ENCODE results near the gene USP32. TPM values are rescaled to one million over a fixed set of nuclear protein-coding genes. Genes with fewer than 3 reads are reported as not detected.
"Not testable (repeated sequence)": the region's sequence is repeated elsewhere in the genome, so short reads cannot be mapped to it uniquely, and the experiment has no call there.

The USP32 gene
- total RNA-seq, 8 experiments from 2014 or later = 29.3 to 187 (median 32.1) TPM

DNA sequence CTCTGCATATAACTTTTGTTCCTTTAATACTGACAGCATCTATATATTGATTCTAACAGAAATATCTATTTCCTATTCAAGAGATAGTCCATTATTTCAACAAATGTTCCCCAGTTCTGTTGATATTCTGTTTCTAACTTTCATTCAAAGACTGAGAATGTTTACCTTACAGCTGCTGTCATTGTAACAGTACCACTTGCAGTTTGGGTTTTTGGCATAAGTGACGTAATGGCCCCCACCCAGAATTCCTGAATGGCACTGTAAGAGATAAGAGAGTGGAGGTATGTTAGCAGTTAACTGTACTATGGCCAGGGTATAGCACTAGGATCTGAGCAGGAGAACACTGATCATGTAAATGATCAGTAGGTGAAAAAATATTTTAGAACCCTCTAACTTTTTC, 211.6 kb downstream of the USP32 start:
- H3K27ac ChIP-seq; H3K4me1 ChIP-seq (replicated peaks in 1 of 2); ATAC-seq (replicated peaks in 6 of 8); in situ Hi-C loops (cut with MboI; ENCODE audit: low pct_unique_long_range_greater_than_20kb in 2 of 9, low sequenced_read_pairs in 9 of 9, unreplicated experiment in 9 of 9); H3K4me3 ChIP-seq: not testable (repeated sequence)
- WGBS, 10 experiments = 83 to 100% (median 100%) methylated on average over 1 of the region's 1 CpG; no CpG with 5 or more reads in 5 of the 10 experiments

DNA sequence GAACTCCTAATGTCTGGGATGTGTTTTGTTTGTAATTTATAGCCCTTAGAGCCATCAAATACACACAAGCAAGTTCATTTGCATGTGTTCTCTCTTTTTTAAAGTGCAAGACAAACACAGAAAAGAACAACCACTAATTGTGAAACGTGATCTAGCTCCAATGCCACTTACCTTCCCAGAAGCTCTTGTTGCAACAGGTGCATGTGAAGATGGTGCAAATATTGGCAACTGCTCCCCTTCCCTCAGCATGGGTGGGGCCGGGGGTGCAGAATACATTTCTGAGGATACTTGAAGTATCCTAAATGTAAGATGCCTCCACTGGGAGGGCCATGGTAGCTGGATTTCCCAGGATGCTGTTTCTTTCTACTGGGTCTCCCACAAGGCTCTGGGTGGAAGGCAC, 213.8 kb downstream of the USP32 start:
- ATAC-seq (replicated peaks in 6 of 8); H3K4me3 ChIP-seq; H3K27ac ChIP-seq; in situ Hi-C loops (cut with MboI; ENCODE audit: low pct_unique_long_range_greater_than_20kb in 2 of 9, low sequenced_read_pairs in 9 of 9, unreplicated experiment in 9 of 9): not testable (repeated sequence)
- WGBS, 10 experiments = 70 to 100% (median 75%) methylated on average over 1 to 2 of the region's 2 CpGs; no CpG with 5 or more reads in 5 of the 10 experiments
- peaks cover 9 to 14% of the 10 kb centered on the region in 2 donors for H3K4me1 ChIP-seq (replicated peaks in 1 of 2)

DNA sequence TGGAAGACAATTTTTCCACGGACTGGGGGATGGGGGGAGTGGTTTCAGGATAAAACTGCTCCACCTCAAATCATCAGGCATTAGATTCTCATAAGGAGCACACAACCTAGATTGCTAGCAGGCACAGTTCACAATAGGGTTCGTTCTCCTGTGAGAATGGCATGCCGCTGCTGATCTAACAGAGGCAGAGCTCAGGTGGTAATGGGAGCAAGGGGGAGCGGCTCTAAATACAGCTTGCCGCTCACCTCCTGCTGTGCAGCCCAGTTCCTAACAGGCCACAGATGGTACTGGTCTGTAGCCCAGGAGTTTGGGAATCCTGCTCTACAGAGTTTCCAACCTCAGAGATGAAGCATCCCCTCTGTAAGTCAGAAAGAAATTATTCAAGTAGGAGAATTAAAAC, 215.2 kb downstream of the USP32 start:
- H3K4me1 ChIP-seq (replicated peaks in 1 of 2) = peaks cover 17 to 24% of the 10 kb centered on the region in 2 donors
- H3K27ac ChIP-seq; in situ Hi-C loops (cut with MboI; ENCODE audit: low pct_unique_long_range_greater_than_20kb in 2 of 9, low sequenced_read_pairs in 9 of 9, unreplicated experiment in 9 of 9); ATAC-seq (replicated peaks in 6 of 8); H3K4me3 ChIP-seq: not testable (repeated sequence)
- WGBS, 10 experiments = 80 to 100% (median 90%) methylated on average over 1 to 4 of the region's 5 CpGs; no CpG with 5 or more reads in 5 of the 10 experiments

DNA sequence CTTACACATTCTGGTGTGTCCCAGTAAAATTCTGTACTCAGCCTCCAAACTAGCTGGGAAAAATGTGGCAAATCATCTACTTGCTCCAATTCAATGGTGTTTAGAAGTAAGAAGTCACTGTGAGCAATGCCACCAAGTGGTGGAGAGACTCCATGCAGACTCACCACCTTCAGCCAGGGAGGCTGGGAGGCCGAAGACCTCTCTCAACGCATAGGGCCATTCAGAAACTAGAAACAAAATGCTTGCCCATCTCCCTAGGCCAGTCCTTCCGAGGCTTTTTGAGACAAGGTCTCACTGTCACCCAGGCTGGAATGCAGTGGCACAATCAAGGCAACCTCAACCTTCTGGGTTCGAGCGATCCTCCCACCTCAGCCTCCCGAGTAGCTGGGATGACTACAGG, 217.2 kb downstream of the USP32 start:
- H3K27ac ChIP-seq; in situ Hi-C loops (cut with MboI; ENCODE audit: low pct_unique_long_range_greater_than_20kb in 2 of 9, low sequenced_read_pairs in 9 of 9, unreplicated experiment in 9 of 9); ATAC-seq (replicated peaks in 6 of 8); H3K4me3 ChIP-seq: not testable (repeated sequence)
- WGBS, 10 experiments = 67 to 100% (median 85%) methylated on average over 2 to 6 of the region's 6 CpGs; no CpG with 5 or more reads in 1 of the 10 experiments
- peaks cover 24 to 32% of the 10 kb centered on the region in 2 donors for H3K4me1 ChIP-seq (replicated peaks in 1 of 2)

DNA sequence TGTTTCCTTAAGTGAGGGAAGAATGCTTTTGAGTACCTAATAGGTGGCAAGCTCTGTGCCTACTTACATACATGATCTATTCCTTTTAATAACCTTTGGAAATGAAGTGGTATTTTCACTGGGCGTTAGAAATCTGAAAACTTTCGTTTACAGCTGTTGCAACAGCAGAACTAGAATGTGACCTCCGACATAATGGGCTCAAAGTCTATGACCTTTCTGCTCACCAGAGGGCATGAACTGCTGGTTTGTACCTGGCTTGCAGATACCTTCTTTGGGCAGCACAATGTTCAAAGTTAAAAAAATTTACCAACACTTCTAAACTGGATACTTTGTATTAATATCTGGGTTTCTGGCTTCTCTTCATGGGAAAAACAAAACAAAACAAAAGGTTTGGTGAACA, 217.9 kb downstream of the USP32 start:
- WGBS, 10 experiments = 17 to 93% (median 76%) methylated on average over 2 to 3 of the region's 3 CpGs; no CpG with 5 or more reads in 1 of the 10 experiments
- H3K4me3 ChIP-seq = no peak overlapping the region
- no peak for ATAC-seq (replicated peaks in 6 of 8)
- H3K4me1 ChIP-seq (replicated peaks in 1 of 2) = peaks cover 25 to 35% of the 10 kb centered on the region in 2 donors
- in situ Hi-C loops (cut with MboI; ENCODE audit: low pct_unique_long_range_greater_than_20kb in 2 of 9, low sequenced_read_pairs in 9 of 9, unreplicated experiment in 9 of 9) = no loop called here
- H3K27ac ChIP-seq = peak overlapping the region in 1 of 2 donors; percentile 59

DNA sequence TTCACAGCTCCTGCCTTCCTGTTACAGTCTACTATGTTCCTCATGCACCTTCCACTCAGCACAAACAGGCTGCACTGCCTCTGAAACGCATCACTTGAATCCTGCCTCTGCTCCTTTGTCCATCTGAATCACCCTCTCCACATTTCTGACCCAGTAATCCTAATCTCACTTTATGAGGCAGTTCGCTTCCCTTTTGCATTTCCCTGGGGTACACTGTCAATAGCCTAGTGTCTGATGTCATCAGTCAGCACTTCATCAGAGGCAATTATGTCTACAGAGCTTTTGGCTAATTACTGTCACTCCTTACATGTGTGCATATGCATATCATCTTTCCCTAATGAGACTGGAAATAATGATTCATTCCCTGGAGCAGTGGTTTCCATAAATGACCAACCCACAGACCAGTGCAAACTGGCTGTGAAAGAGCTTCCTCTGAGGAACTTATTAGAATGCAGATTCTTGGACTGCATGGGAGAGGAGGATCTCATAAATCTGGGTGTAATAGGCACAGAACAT, 218.6 kb downstream of the USP32 start:
- ATAC-seq (replicated peaks in 6 of 8) = peak; percentile 87 to 95 (median 91)
- Histone ChIP-seq H3K27ac (peak overlapping the region; percentile 53 to 59), H3K4me3 (no peak overlapping the region), H3K4me1 (replicated peaks in 1 of 2) (peaks cover 25 to 35% of the 10 kb centered on the region in 2 donors)
- 4 to 80% (median 33%) methylated on average over 1 to 2 of the region's 2 CpGs; no CpG with 5 or more reads in 4 of the 10 experiments for WGBS, 10 experiments
- in situ Hi-C loops (cut with MboI; ENCODE audit: low pct_unique_long_range_greater_than_20kb in 2 of 9, low sequenced_read_pairs in 9 of 9, unreplicated experiment in 9 of 9) = no loop called here

DNA sequence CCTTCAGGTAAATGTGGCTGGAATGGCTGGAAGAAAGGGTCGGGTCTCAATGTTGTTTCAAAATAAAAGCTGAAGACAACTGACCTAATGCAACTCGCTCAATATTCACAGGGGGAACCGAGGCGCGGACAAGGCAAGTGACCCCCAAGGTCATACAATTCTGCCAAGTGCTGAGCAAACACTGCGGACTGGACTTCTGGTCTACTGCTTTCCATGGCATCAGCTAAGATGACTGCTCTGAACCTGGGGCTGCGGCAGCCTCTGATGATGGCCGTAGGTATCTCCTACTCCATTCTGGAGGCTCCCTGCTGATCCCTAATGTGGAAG, 220.2 kb downstream of the USP32 start:
- ATAC-seq (replicated peaks in 6 of 8) = no peak
- 78 to 100% (median 91%) methylated on average over 3 to 5 of the region's 8 CpGs; no CpG with 5 or more reads in 3 of the 10 experiments for WGBS, 10 experiments
- peaks cover 25 to 35% of the 10 kb centered on the region in 2 donors for H3K4me1 ChIP-seq (replicated peaks in 1 of 2)
- in situ Hi-C loops (cut with MboI; ENCODE audit: low pct_unique_long_range_greater_than_20kb in 2 of 9, low sequenced_read_pairs in 9 of 9, unreplicated experiment in 9 of 9) = no loop called here
- H3K27ac ChIP-seq = no peak overlapping the region
- no peak overlapping the region for H3K4me3 ChIP-seq

DNA sequence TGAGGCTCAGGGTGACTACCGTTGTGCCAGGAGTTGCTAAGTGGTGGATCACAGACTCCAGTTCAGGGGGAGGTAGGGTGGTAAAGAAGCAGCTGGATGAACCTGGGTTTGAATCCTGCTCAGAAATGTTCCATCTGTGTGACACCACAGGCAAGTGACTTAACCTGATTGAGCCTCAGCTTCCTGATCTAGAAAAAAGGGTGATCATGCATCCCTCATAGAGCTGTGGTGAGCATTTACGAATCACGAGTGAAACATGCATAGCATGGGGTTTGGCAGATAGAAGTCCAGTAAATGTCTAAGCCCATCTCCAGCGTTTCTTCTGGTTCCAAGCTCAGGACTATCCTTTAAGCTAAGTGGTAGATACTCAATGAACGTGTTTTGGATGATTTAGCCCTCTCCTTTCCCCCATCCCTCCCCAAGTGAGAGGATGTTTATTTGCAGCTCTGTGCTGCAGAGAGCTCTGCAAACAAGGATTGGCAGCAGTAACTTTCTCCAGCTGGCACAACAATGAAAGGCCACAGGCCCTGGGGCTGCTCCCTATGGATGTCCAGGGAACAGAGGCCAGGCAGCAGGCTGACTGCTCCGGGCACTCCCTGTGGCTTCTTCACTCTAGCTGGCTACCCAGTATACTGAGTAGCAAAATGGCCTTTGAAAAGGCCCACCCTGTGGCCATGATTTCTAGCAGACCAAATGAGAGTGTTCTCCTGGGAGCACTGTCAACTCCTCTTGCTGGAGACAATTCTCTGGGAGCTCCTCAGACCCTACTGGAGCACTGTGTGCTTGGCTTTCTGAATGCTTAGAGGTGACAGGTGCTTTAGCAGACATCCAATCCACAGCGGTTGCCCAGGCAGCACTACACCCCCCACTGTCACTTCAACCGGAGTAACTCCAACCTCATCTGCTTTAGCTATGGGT, 220.8 kb downstream of the USP32 start:
- Histone ChIP-seq H3K4me1 (replicated peaks in 1 of 2) (peaks cover 25 to 35% of the 10 kb centered on the region in 2 donors), H3K27ac (no peak overlapping the region), H3K4me3 (no peak overlapping the region)
- 67 to 100% (median 83%) methylated on average over 1 to 6 of the region's 8 CpGs; no CpG with 5 or more reads in 2 of the 10 experiments for WGBS, 10 experiments
- in situ Hi-C loops (cut with MboI; ENCODE audit: low pct_unique_long_range_greater_than_20kb in 2 of 9, low sequenced_read_pairs in 9 of 9, unreplicated experiment in 9 of 9) = no loop called here
- peak in 1 of 8 experiments; percentile 15 for ATAC-seq (replicated peaks in 6 of 8)

DNA sequence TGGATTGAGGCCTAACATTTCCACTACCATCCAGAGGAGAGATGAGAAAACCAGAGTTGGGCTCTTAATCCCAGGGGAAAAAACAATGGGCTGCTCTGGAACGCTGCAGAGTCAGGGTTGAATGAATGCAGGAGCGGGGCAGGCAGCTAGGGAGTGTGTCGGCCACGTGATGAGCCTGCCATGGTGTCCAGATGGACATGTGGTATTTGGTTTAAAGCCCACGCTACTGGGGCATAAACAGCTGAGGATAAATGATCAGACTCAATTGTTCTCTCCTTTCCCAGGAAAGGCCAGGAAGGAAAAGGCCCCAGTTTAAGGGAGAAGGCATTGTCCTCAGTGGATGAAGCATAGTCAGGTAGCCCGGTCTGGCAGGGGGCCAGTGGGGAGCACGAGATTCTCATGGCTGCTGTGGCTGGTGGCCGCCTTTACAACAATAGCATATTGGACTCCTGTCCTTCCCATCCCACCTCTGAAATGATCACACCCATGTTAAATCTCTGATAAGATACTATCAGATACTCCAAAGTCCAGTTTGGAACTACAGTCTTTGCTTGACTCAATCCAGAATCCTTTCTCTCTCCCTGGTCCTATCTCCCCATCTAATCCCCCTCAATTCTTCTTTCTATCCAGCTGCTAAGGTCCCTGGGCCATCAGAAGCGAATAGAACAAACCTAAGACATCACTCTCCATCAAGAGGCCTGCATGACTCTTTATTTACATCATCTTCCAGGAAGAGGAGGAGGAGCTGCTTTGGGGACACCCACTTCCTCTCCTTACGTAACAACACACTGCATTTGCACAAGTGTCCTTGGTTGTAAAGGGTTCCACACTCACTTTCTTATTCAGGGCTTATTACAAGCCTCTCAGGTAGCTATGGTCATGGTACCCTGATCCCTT, 221.8 kb downstream of the USP32 start:
- in situ Hi-C loops (cut with MboI; ENCODE audit: low pct_unique_long_range_greater_than_20kb in 2 of 9, low sequenced_read_pairs in 9 of 9, unreplicated experiment in 9 of 9) = no loop called here
- ATAC-seq (replicated peaks in 6 of 8) = peak in 4 of 8 experiments; percentile 15 to 60 (median 56)
- H3K4me3 ChIP-seq = no peak overlapping the region
- H3K27ac ChIP-seq = no peak overlapping the region
- 8 to 83% (median 62%) methylated on average over 1 to 6 of the region's 10 CpGs; no CpG with 5 or more reads in 1 of the 10 experiments for WGBS, 10 experiments
- peaks cover 25 to 35% of the 10 kb centered on the region in 2 donors for H3K4me1 ChIP-seq (replicated peaks in 1 of 2)

DNA sequence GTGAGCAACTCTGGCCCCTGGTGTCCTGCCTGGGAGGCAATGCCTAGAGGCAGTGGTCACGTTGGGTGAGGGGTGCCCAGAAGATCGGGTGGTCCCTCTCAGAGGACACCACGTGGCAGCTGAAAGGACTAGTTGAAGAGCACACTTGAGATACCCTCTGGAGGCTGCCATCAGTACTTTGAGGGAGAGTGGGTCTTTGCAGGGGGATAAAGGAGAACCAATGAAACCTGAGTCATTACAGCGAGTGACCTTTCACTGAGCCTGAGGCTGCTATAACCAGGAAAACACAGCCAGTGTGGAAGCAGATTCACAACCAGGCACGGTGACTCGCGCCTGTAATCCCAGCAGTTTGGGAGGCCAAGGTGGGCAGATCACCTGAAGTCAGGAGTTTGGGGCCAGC, 223.3 kb downstream of the USP32 start:
- WGBS, 10 experiments = 90 to 100% (median 100%) methylated on average over 2 to 3 of the region's 7 CpGs; no CpG with 5 or more reads in 7 of the 10 experiments
- H3K4me3 ChIP-seq = no peak overlapping the region
- in situ Hi-C loops (cut with MboI; ENCODE audit: low pct_unique_long_range_greater_than_20kb in 2 of 9, low sequenced_read_pairs in 9 of 9, unreplicated experiment in 9 of 9) = no loop called here
- peaks cover 23 to 27% of the 10 kb centered on the region in 2 donors for H3K4me1 ChIP-seq (replicated peaks in 1 of 2)
- ATAC-seq (replicated peaks in 6 of 8) = no peak
- H3K27ac ChIP-seq = no peak overlapping the region

DNA sequence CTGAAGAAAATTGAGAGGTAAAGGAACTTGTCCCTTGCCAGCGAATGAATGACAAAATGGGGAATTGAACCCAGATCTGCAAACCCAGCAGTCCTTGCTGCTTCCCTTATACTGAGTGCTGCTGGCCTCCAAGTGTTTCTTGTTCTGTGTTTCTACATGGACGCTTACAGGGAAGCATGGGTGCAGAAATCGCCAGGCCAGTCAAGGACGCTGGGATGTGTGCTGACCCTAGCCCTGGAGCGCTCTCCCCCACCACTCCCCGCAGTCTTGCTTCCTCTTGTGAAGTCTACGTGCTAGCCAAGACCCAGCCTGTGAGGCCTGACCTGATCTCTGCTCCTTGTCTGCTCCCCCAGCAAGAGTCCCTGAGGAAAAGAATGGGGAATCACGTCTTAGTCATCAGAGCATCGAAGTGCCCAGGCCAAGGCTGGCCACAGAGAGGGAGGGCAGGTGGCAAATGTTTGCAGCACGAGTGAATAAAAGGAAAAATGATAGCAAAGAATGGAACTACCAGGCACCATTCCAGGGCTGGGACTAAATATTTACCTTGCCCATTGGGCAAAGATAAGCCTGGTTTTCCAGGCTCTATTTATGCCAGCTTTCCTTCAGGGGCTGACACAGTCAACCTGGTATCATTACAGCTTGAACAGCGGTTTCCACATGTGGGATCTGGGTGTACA, 224.7 kb downstream of the USP32 start:
- peaks cover 26 to 28% of the 10 kb centered on the region in 2 donors for H3K4me1 ChIP-seq (replicated peaks in 1 of 2)
- no peak for ATAC-seq (replicated peaks in 6 of 8)
- in situ Hi-C loops (cut with MboI; ENCODE audit: low pct_unique_long_range_greater_than_20kb in 2 of 9, low sequenced_read_pairs in 9 of 9, unreplicated experiment in 9 of 9) = no loop called here
- no peak overlapping the region for H3K27ac ChIP-seq
- 50 to 100% (median 74%) methylated on average over 1 to 8 of the region's 11 CpGs; no CpG with 5 or more reads in 4 of the 10 experiments for WGBS, 10 experiments
- H3K4me3 ChIP-seq = no peak overlapping the region

DNA sequence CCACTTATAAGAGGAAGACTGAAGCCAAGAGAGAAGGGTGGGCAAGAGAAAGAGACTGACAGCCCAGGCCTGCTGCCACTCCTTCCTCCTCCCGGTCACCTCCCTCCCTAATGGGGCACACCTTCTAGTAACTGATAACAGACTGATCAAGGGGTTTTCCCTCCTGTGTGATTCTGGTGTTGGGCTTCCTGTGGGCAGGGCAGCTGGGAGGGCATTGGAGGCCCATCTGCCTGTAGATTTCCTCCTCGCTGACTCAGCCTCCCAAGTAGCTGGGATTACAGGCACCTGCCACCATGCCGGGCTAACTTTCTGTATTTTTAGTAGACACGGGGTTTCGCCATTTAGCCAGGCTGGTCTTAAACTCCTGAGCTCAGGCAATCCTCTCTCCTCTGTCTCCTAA, 226.0 kb downstream of the USP32 start:
- in situ Hi-C loops (cut with MboI; ENCODE audit: low pct_unique_long_range_greater_than_20kb in 2 of 9, low sequenced_read_pairs in 9 of 9, unreplicated experiment in 9 of 9) = no loop called here
- Histone ChIP-seq H3K4me3 (no peak overlapping the region), H3K4me1 (replicated peaks in 1 of 2) (peaks cover 38 to 40% of the 10 kb centered on the region in 2 donors), H3K27ac (no peak overlapping the region)
- WGBS, 10 experiments = 27 to 100% (median 88%) methylated on average over 1 to 5 of the region's 5 CpGs; no CpG with 5 or more reads in 3 of the 10 experiments
- no peak for ATAC-seq (replicated peaks in 6 of 8)
